GM12873 (cell line): Measurements from ENCODE around the gene RPTOR.

Source experiments
- TF ChIP-seq, protein P1 (sequence below): IDR thresholded peaks from 2 replicates; pipeline ENCODE4 v1.5.1; 2012; ENCODE audit warnings: low read depth, mild to moderate bottlenecking, moderate library complexity, low read length, control low read depth; ENCODE audit not compliant: insufficient read depth; ENCODE audit errors: missing control alignments

RPTOR gene

DNA sequence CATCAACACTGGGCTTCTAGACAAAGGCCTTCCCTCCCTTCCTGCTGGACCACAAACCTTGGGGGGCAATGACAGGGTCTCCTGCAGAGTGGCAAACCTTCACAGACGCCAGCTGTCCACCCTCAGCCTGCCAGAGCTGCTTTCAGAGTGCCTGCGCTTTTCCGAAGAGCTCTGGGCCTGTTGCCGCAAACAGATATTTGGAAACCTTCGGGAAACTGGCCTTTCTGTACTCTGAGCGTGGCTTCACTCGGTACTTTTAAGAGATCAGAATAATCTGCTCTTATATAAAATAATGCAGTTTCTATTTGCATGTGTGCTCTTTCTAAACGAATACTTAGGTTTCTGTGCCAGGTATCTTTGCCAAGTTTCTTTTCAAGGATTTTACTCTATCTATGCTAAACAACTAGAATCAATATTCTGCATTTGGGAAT lies 294.9 kb downstream of the RPTOR start:
- TF ChIP-seq, protein P1, sequence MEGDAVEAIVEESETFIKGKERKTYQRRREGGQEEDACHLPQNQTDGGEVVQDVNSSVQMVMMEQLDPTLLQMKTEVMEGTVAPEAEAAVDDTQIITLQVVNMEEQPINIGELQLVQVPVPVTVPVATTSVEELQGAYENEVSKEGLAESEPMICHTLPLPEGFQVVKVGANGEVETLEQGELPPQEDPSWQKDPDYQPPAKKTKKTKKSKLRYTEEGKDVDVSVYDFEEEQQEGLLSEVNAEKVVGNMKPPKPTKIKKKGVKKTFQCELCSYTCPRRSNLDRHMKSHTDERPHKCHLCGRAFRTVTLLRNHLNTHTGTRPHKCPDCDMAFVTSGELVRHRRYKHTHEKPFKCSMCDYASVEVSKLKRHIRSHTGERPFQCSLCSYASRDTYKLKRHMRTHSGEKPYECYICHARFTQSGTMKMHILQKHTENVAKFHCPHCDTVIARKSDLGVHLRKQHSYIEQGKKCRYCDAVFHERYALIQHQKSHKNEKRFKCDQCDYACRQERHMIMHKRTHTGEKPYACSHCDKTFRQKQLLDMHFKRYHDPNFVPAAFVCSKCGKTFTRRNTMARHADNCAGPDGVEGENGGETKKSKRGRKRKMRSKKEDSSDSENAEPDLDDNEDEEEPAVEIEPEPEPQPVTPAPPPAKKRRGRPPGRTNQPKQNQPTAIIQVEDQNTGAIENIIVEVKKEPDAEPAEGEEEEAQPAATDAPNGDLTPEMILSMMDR = no peak

DNA sequence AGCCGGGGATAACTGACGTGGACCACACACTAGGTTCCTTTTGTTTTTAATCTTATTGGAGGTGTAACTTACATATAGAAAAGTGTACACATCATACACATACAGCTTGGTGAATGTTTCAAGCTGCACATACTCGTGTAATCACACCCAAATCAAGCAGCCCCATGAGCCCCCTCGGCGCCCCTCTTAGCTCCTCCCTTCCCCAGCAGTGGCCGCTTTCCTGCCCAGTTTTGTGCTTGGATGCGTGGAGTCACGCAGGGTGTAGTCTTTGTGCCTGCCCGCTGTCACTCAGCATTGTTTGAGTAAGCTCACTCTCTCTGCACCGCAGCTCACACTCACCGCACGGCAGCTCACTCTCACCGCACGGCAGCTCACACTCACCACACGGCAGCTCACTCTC lies 295.3 kb downstream of the RPTOR start:
- TF ChIP-seq, protein P1 = no peak

DNA sequence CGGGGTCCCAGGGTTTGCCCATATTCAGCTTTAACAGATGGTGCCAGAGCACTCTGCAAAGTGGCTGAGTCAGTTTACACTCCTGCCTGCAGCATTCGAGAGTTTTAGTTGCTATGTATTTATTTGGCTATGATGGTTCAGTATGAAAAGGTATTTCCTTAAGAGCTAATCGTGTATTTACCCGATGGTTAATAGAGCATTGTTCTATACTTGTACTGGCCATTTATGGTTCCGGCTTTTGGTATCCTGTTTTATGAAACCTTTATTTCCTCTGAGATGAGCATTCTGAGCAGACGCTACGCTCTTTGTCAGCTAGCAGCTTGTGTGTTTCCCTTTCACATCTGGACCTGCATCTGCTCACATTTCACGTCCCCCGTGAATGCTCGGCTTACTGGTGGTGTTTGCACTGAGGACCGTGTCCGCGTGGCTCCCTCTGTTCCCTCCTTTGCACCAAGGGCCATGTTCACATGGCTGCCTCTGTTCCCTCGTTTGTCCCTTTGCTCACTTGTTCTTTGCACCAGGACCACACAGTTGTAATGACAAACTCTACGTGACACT lies 297.9 kb downstream of the RPTOR start:
- TF ChIP-seq, protein P1 = no peak

DNA sequence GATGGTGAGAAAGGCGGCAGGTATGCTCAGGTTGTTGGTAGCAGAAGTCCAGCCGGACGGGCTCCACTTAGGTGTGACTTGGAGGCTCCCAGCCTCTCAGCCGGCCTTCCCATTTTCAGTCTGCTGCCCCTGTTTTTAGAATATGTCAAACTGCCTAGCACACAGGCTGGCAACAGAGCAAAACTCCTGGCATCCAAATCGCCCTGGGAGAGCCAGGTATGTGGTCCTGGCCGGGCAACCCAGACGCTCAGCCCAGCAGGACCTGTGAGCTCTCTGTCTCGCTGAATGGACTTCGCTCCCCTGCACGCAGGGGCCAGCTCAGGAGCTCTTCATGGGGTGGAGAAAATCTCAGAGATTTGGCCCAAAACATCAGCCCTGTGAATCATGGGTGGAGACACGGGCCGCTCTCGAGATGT lies 299.1 kb downstream of the RPTOR start:
- TF ChIP-seq, protein P1 = no peak

DNA sequence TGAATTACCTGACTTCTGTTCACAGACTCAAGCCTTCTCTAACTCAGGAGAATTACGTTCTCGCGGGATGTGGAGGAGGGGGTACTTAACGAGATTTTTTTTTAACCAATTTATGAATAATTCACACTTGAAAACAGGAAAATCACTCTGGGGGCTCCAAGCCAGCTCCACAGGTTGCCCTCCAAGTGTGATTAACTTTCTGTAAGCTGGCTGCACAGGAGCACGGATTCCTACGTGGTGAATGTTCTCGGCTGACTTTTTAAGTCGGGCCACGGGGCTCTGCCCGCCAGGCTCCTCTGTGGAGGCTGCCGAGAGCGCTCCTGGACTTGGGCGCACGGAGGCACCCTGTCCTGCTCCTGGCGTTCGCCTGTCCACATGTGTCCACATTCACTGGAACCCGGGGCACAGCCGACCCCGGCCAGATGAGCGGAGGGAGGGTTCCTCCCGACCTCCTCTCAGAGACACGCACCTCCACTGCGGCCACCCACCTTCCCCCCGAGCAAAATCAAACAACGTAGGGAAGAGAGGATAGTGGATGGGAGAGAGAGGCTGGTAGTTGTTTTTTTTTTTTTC lies 299.9 kb downstream of the RPTOR start:
- TF ChIP-seq, protein P1 = no peak

DNA sequence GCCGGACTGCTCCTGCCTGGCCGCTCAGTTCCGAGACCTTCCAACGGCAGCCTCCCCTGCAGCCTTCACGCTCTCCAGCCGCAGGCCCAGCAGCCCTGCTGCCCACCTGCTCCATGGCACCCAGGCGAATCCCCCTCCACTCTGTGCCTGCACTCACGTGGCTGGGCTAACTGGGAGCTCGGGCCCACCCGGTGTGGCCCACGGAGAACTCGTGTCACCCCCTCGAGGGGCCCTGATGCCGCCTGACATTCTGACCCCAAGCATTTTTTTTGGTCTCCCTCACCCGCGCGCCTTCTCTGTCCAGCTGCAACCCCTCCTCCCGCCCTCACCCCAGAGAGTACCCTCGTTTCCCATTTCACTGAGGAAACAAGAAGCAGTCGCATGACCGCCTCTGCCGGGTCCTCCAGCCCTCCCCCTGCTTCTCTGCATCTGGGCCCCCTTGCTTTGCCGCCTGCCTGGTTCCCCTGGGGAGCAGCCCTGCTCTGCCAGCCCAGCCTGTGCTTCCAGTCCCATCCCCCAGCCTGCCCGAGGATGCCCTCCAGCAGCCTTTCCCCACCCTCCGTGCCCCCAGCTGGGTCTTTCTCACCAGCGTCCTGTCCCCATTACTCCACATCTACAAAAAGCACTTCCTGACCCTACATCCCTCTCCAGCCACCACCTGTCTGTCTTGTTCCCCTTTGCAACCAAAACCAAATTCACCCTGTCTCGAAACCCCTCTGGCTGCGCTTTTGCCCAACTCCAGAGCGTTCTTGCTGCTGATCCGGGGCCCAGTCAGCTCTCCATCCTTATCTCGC lies 300.6 kb downstream of the RPTOR start:
- TF ChIP-seq, protein P1 = no peak

DNA sequence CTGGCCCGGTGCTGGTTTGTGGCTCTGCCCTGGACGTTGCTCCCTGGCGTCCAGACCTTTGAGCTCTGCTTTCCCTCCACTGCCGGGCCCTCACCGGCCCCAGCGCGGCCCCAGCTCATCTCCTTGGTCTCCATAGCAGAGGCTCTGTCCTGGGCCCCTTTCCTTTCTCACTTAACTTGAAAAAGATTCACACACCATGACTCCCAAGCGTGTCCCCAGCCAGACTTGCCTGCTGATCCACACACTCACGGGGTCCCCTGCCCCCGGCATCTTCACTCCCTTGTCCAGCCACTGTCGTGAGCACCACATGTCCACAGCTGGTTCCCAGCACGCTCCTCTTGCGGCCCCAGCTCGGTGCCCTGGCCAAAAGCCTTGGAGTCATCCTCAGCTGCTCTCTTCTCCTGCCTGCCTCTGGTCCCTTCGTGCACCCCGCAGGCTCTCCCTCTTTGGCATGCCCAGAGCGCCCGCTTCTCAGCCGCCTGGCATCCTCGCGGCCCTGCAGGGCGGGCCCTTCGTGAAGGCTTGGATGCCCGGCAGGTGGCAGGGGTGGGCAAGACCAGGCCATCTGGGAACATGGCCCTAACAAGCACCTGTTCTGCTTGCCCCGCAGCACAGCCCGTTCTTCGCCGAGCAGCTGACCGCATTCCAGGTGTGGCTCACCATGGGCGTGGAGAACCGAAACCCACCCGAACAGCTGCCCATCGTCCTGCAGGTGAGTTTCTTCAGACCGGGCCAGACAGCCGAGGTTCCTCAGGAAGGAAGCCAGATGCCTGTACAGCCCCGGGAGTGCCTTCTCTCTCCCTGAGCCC lies 301.4 kb downstream of the RPTOR start:
- TF ChIP-seq, protein P1 = peak; percentile 60
